IMR-90 (cell line): ENCODE measurements around the gene GSTP1. TPM values are rescaled to one million over a fixed set of nuclear protein-coding genes. Genes with fewer than 3 reads are reported as not detected.

ENCODE experiments used
- ATAC-seq: fragments of 200-7000 bp; cut with Tn5 transposase; 2 replicates; pipeline ENCODE4 v1.9.1; 2020; ENCODE audit warnings: low read depth, mild to moderate bottlenecking, moderate library complexity
- BruUV-seq: library from RNA; stranded (reverse); fragments of 400-500 nt; replicated peaks from 2 replicates; lab custom pipeline; 2021; lab: Mats Ljungman, UMichigan
- CTCF ChIA-PET: fragments of 300-600 bp; formaldehyde crosslinking; extraction: SDS; loops from one replicate; lab custom pipeline; 2021; ENCODE audit warnings: antibody characterized with exemption; lab: Yijun Ruan, JAX
- POLR2A ChIA-PET: fragments of 300-600 bp; sonication (Branson Sonifier 250); formaldehyde crosslinking; loops from one replicate; lab custom pipeline; 2022; ENCODE audit warnings: antibody characterized with exemption; ENCODE audit not compliant: unreplicated experiment; lab: Charles Lee
- DNase-seq: peaks from one replicate; pipeline ENCODE4 v3.0.0; 2013
- H2AFZ ChIP-seq: replicated peaks from 2 replicates; pipeline ENCODE3; 2013; ENCODE audit warnings: low read length, mild to moderate bottlenecking; ENCODE audit not compliant: poor library complexity
- H2AK5ac ChIP-seq: 2 replicates; pipeline ENCODE4 v1.6.1; 2013; ENCODE audit warnings: low read depth, low read length, inconsistent platforms
- H2AK9ac ChIP-seq: replicated peaks from 2 replicates; pipeline ENCODE3; 2013; ENCODE audit warnings: mild to moderate bottlenecking, low read depth, low read length, moderate library complexity; ENCODE audit not compliant: poor library complexity
- H2BK120ac ChIP-seq: 2 replicates; pipeline ENCODE4 v1.6.1; 2013; ENCODE audit warnings: low read depth, low read length, inconsistent platforms
- H2BK15ac ChIP-seq: 3 replicates; pipeline ENCODE4 v1.6.1; 2013; ENCODE audit warnings: low read depth, low read length, inconsistent platforms
- H2BK20ac ChIP-seq: 2 replicates; pipeline ENCODE4 v1.6.1; 2013; ENCODE audit warnings: low read depth, mild to moderate bottlenecking, inconsistent platforms, low read length, moderate library complexity
- H2BK5ac ChIP-seq: 2 replicates; pipeline ENCODE4 v1.6.1; 2013; ENCODE audit warnings: mild to moderate bottlenecking, low read depth, low read length, inconsistent platforms; ENCODE audit not compliant: poor library complexity, severe bottlenecking
- H3K14ac ChIP-seq: replicated peaks from 2 replicates; pipeline ENCODE4 v1.6.1; 2013; ENCODE audit warnings: low read depth, low read length, inconsistent platforms
- H3K18ac ChIP-seq: 2 replicates; pipeline ENCODE4 v1.6.1; 2013; ENCODE audit warnings: low read depth, low read length, control low read depth
- H3K23ac ChIP-seq: 2 replicates; pipeline ENCODE4 v1.6.1; 2013; ENCODE audit warnings: low read depth, low read length, inconsistent platforms
- H3K27ac ChIP-seq: 2 replicates; pipeline ENCODE4 v1.5.1; 2013; ENCODE audit warnings: mild to moderate bottlenecking, control low read depth, low read length; ENCODE audit not compliant: insufficient read depth
- H3K27me3 ChIP-seq: 2 replicates; pipeline ENCODE4 v1.6.1; 2013; ENCODE audit warnings: low read length; ENCODE audit not compliant: control insufficient read depth, insufficient read depth
- H3K36me3 ChIP-seq: 2 replicates; pipeline ENCODE4 v1.6.1; 2013; ENCODE audit warnings: low read length, mixed read lengths; ENCODE audit not compliant: control insufficient read depth, insufficient read depth
- H3K4ac ChIP-seq: 2 replicates; pipeline ENCODE4 v1.6.1; 2013; ENCODE audit warnings: low read depth, low read length, inconsistent platforms
- H3K4me1 ChIP-seq: 2 replicates; pipeline ENCODE4 v1.6.1; 2013; ENCODE audit warnings: low read length, mixed read lengths; ENCODE audit not compliant: control insufficient read depth, insufficient read depth
- H3K4me2 ChIP-seq: 2 replicates; pipeline ENCODE4 v1.6.1; 2013; ENCODE audit warnings: low read depth, mild to moderate bottlenecking, control low read depth, low read length, moderate library complexity
- H3K4me3 ChIP-seq: 2 replicates; pipeline ENCODE4 v1.5.1; 2013; ENCODE audit warnings: low read depth, mild to moderate bottlenecking, control low read depth, low read length, moderate library complexity; ENCODE audit not compliant: insufficient read depth
- H3K56ac ChIP-seq: 2 replicates; pipeline ENCODE4 v1.6.1; 2013; ENCODE audit warnings: low read length, inconsistent platforms; ENCODE audit not compliant: insufficient read depth; ENCODE audit errors: extremely low read depth
- H3K79me1 ChIP-seq, 2 experiments: 2 replicates each; pipeline ENCODE4 v1.6.1; 2013; ENCODE audit warnings: low read length in 2 of 2, inconsistent platforms in 1 of 2, low read depth in 1 of 2
- H3K9ac ChIP-seq: 2 replicates; pipeline ENCODE4 v1.6.1; 2013; ENCODE audit warnings: low read depth, low read length, control low read depth
- H3K9me1 ChIP-seq: 2 replicates; pipeline ENCODE4 v1.6.1; 2013; ENCODE audit warnings: low read length, inconsistent platforms; ENCODE audit not compliant: insufficient read depth
- H3K9me3 ChIP-seq: 2 replicates; pipeline ENCODE4 v1.6.1; 2013; ENCODE audit warnings: low read length; ENCODE audit not compliant: control insufficient read depth, insufficient read depth
- H4K20me1 ChIP-seq: 2 replicates; pipeline ENCODE4 v1.6.1; 2013; ENCODE audit warnings: low read length, inconsistent platforms; ENCODE audit not compliant: insufficient read depth
- H4K5ac ChIP-seq: 2 replicates; pipeline ENCODE4 v1.6.1; 2013; ENCODE audit warnings: mild to moderate bottlenecking, low read depth, low read length, control low read depth
- H4K8ac ChIP-seq, 2 experiments: 2 replicates each; pipeline ENCODE4 v1.6.1; 2013; ENCODE audit warnings: low read depth in 2 of 2, low read length in 2 of 2, control low read depth in 1 of 2, inconsistent platforms in 1 of 2
- H4K91ac ChIP-seq: 2 replicates; pipeline ENCODE4 v1.6.1; 2013; ENCODE audit warnings: low read depth, low read length, inconsistent platforms; ENCODE audit not compliant: insufficient read depth
- BHLHE40 ChIP-seq: fragments of 150-350 bp; IDR thresholded peaks from 2 replicates; pipeline ENCODE4 v1.6.1; 2016; ENCODE audit warnings: mild to moderate bottlenecking, low read depth, low read length
- CEBPB ChIP-seq: IDR thresholded peaks from 2 replicates; pipeline ENCODE4 v1.6.1; 2012; ENCODE audit warnings: low read depth, low read length, improper control_type of control experiment
- CHD1 ChIP-seq: IDR thresholded peaks from 2 replicates; pipeline ENCODE4 v1.6.1; 2012; ENCODE audit warnings: low read depth, low read length, improper control_type of control experiment
- CTCF ChIP-seq: conservative IDR thresholded peaks from 2 replicates; pipeline ENCODE4 v1.5.1; 2012; ENCODE audit warnings: mild to moderate bottlenecking, low read depth, low read length, improper control_type of control experiment
- FOS ChIP-seq: fragments of 150-350 bp; IDR thresholded peaks from 2 replicates; pipeline ENCODE4 v1.6.1; 2016; ENCODE audit warnings: low read depth, low read length
- NFE2L2 ChIP-seq: fragments of 150-350 bp; IDR thresholded peaks from 2 replicates; pipeline ENCODE4 v1.6.1; 2016; ENCODE audit warnings: low read depth, mild to moderate bottlenecking, low read length
- RCOR1 ChIP-seq: IDR thresholded peaks from 2 replicates; pipeline ENCODE4 v1.6.1; 2012; ENCODE audit warnings: mild to moderate bottlenecking, low read length, improper control_type of control experiment; ENCODE audit not compliant: insufficient replicate concordance
- RFX5 ChIP-seq: IDR thresholded peaks from 2 replicates; pipeline ENCODE4 v1.8.0; 2012; ENCODE audit warnings: low read depth, mild to moderate bottlenecking, low read length, moderate library complexity
- SMC3 ChIP-seq: fragments of 150-350 bp; IDR thresholded peaks from 2 replicates; pipeline ENCODE4 v1.6.1; 2016; ENCODE audit warnings: low read depth, mild to moderate bottlenecking, antibody characterized with exemption, low read length, moderate library complexity
- USF2 ChIP-seq: fragments of 150-350 bp; IDR thresholded peaks from 2 replicates; pipeline ENCODE4 v1.6.1; 2017; ENCODE audit warnings: mild to moderate bottlenecking, antibody characterized with exemption, low read length, low read depth
- WGBS, 2 experiments: methylation state at CpG; one replicate each; pipeline versions ENCODE4 v1.1.5 to v1.1.7; 2013; ENCODE audit warnings: missing lambda C conversion rate in 2 of 2; ENCODE audit not compliant: insufficient read length in 1 of 2; ENCODE audit errors: extremely low coverage in 2 of 2; 5-methylcytosine and 5-hydroxymethylcytosine counted together
- dilution Hi-C: fragments of 300-500 bp; cut with HindIII; formaldehyde crosslinking; loops from one replicate; pipeline ENCODE4 v1.14.3; 2018; ENCODE audit warnings: low sequenced_read_pairs; ENCODE audit not compliant: unreplicated experiment
- in situ Hi-C: fragments of 300-500 bp; cut with MboI; formaldehyde crosslinking; loops from 3 replicates; pipeline ENCODE4 v1.14.3; 2019; ENCODE audit warnings: low sequenced_read_pairs, inconsistent platforms, mixed read lengths
- intact Hi-C: fragments of 100-400 bp; cut with micrococcal nuclease; formaldehyde crosslinking; loops from 2 replicates; pipeline ENCODE4 v1.10.0; 2022
- polyA plus RNA-seq, 3 experiments: library from polyadenylated mRNA; depleted of rRNA; stranded (reverse); fragments of >200 nt; gene quantifications; 2 replicates each; pipeline ENCODE4 v1.2.3, GENCODE V29; 2012; ENCODE audit warnings: low replicate concordance in 1 of 3
- total RNA-seq: library from RNA; depleted of rRNA; stranded (reverse); fragments of >200 nt; gene quantifications from 2 replicates; pipeline ENCODE4 v1.2.3, GENCODE V29; 2012

GSTP1 gene
- total and polyA plus RNA-seq, 2 of the 4 experiments (the other 2 are of a cell fraction), result 947 to 1,539 TPM

GRCh38 chr11:67545280-67545679 is 38.3 kb upstream of the GSTP1 start:
- Histone ChIP-seq H2BK5ac (no peak overlapping the region), H3K4me3 (no peak overlapping the region)
- dilution Hi-C loops, result no loop called here

More at GRCh38 chr11:67545280-67545679, 38.3 kb upstream of the GSTP1 start:
- H2AK5ac ChIP-seq, result no peak overlapping the region
- H3K9ac ChIP-seq, result no peak overlapping the region
- POLR2A ChIA-PET, result no interaction called here
- no peak overlapping the region for H2BK20ac ChIP-seq
- intact Hi-C loops, result no loop called here
- no peak for DNase-seq
- H3K9me1 ChIP-seq, result no peaks in the 10 kb centered on the region
- no peak overlapping the region for H2AFZ ChIP-seq
- H3K14ac ChIP-seq, result no peak overlapping the region
- H4K20me1 ChIP-seq, result no peaks in the 10 kb centered on the region
- H4K91ac ChIP-seq, result no peak overlapping the region
- CTCF ChIA-PET, result no interaction called here
- H2AK9ac ChIP-seq, result no peak overlapping the region
- no peaks in the 10 kb centered on the region for H3K4me1 ChIP-seq
- H3K56ac ChIP-seq, result no peak overlapping the region
- in situ Hi-C loops, result no loop called here
- H3K18ac ChIP-seq, result no peak overlapping the region
- no peak overlapping the region for H3K4me2 ChIP-seq
- TF ChIP-seq USF2, result no peak
- TF ChIP-seq CTCF, result no peak
- TF ChIP-seq CEBPB, result no peak
- no peak for TF ChIP-seq NFE2L2
- no peak for TF ChIP-seq SMC3
- no peak for TF ChIP-seq BHLHE40
- no peak for TF ChIP-seq FOS
- TF ChIP-seq RCOR1, result no peak
- TF ChIP-seq RFX5, result no peak
- TF ChIP-seq CHD1, result no peak
- no peaks in the 10 kb centered on the region for H3K36me3 ChIP-seq
- peaks cover 25% of the 10 kb centered on the region for H3K27me3 ChIP-seq
- no peak for ATAC-seq
- WGBS, 2 experiments, result 36% methylated on average over 2 of the region's 8 CpGs; no CpG with 5 or more reads in 1 of the 2 experiments
- no peak overlapping the region for H3K27ac ChIP-seq
- H3K79me1 ChIP-seq, result no peaks in the 10 kb centered on the region
- H3K4ac ChIP-seq, result no peak overlapping the region
- H4K8ac ChIP-seq, result no peak overlapping the region
- no peaks in the 10 kb centered on the region for H3K9me3 ChIP-seq
- H3K23ac ChIP-seq, result no peak overlapping the region
- no TSS peak for BruUV-seq
- no peak overlapping the region for H2BK120ac ChIP-seq
- no peak overlapping the region for H4K5ac ChIP-seq
- H2BK15ac ChIP-seq, result no peak overlapping the region
